GM18505 (cell line): ENCODE data around the gene UCN2.

Experiments
- ATAC-seq: cut with Tn5 transposase; IDR thresholded peaks from one replicate; pipeline ENCODE4 v1.9.1; 2021; ENCODE audit not compliant: unreplicated experiment
- POLR2A ChIP-seq: IDR thresholded peaks from 4 replicates; pipeline ENCODE4 v1.6.1; 2011; ENCODE audit warnings: borderline replicate concordance; ENCODE audit not compliant: insufficient read depth, insufficient read length; ENCODE audit errors: extremely low read depth

UCN2 gene

DNA sequence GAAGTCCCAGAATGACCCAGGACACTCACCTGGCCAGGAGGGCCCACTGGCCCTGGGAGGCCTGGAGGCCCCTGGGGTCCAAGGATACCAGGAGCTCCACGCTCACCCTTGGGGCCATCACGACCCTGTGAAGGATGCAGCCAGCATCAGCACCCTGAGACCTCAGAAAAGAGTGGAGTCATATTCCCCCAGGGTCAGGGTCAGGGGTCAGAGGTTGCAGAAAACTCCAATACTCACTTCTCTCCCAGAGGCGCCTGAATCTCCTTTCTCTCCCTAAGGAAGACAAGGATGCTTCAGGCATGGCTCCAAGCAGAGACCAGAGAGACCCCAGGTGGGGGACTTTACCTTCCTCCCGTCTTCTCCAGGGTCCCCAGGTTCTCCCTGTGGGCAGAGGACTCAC, 13.1 kb upstream of the UCN2 start:
- no peak for TF ChIP-seq POLR2A
- no peak for ATAC-seq

DNA sequence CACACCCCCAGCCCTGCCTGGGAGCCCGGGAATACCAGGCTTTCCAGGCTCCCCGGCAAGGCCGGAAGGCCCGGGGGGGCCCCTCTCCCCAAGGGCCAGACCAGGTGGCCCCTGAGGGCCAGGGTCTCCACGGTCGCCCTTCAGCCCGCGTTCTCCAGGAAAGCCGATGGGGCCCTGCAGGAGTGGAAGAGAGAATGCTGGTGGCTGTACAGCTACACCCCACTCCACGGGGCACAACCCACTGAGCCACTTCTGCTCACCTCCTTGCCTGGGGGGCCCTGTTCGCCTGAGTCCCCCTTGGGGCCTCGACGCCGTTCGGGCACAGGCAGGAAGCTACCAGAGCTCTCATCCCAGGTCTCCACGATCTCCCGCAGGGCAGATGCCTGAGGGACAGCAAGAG, 11.8 kb upstream of the UCN2 start:
- TF ChIP-seq POLR2A: no peak
- no peak for ATAC-seq

DNA sequence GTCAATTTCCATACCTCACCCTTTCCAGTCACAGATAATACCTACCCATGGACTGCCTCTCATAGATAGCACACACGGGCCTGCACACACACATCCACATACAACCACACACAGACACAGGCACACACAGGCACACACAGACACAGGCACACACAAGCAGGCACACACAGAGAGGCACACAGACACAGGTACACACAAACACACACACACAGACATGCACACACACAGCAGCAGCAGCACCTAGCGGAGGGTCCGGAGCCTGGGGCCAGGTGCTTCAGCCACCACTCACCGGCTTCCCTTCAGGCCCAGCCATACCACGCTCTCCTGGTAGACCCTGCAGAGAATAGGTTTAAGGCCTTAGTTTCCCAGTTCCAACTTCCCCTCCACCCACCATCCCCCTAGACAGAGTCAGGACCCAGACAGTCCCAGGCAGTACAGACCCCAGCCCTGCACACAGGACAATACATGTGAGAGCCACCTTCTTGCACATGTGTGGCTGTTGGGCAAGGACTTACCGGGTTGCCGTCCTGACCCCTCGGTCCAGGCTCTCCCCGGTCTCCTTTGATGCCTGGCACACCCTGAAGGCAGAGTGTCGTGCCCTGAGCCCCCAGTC, 10.5 kb upstream of the UCN2 start:
- no peak for TF ChIP-seq POLR2A
- no peak for ATAC-seq

DNA sequence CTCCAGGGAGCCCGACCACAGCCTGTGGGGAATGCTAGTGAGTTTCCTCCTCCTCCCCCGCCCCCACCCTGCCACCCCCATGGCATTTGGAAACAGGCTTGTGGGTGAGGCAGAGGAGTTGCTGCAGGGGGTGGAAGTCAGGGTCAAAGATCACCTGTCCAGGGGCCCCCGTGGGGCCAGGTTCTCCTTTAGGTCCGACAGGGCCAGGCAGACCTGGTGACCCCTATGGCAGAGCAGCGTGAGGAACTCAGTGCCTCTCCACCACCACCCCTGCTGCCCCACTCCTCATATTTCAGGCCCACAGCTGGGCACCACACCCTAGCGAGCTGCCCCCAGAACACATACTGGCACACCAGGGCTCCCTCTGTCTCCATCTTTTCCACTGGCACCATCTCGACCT, 8.9 kb upstream of the UCN2 start:
- TF ChIP-seq POLR2A: no peak
- no peak for ATAC-seq

DNA sequence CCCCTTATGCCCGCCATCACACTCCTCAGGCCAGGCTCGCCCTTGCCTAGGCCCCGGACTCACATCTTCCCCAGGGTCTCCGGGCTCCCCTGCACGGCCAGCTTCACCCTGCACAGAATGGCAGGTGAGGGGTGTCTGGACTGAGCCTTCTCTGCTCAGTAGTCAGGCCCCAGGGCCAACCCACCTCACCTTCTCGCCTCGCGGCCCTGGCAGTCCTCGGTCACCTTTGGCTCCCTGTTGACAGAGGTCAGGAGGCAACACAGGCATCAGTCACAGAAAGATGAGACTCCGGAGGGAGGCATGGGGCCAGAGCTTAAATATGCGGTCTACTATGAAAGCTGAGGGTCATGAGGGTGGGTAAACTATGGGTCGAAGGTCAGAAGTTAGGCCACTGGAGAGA, 8.4 kb upstream of the UCN2 start:
- no peak for TF ChIP-seq POLR2A
- ATAC-seq: no peak

DNA sequence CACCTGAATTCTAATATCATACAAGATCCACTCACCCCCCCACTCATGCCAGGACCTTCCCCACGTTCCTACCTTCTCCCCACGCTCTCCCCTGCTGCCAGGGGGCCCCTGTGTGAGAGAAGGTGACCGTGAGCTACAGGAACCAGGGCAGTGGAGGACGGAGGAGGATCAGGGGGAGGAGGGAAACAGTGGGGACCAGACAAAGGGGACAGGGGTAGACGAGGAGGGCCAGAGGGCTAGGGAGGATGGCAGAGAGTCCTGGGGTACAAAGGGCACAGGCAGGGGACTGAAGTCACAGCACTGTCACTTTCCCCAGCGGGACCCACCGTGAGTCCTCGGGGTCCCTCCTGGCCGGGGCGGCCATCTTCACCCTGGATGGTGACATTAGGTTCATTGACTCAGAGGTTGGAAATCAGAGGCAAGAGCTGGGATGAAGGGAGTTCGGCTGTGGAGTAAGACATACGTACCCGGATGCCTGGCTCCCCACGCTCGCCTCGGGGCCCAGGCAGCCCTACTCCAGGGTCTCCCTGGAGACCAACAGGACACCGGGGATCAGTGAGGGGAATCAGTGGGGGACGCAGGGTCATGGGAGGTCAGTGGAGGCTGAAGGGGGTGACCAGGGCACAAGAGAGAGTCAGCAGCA, 6.3 kb upstream of the UCN2 start:
- TF ChIP-seq POLR2A: no peak
- no peak for ATAC-seq

DNA sequence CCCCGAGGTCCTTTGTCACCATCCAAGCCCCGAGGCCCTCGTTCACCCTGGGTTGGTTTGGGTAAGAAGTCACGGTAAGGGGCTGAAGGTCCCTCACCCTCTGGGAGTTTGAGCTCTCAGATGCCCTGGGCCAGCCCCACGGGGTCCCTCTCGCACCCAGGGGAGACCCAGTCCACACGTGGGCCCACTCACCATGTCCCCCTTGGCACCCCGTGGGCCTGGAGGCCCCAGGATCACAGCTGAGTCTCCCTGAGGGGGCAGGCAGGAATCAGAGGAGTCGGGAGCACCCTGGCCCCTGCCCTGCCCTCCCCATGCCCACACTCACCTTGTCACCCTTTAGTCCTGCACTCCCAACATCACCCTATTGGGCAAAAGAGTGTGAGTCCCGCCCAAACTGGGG, 5.8 kb upstream of the UCN2 start:
- no peak for TF ChIP-seq POLR2A
- no peak for ATAC-seq

DNA sequence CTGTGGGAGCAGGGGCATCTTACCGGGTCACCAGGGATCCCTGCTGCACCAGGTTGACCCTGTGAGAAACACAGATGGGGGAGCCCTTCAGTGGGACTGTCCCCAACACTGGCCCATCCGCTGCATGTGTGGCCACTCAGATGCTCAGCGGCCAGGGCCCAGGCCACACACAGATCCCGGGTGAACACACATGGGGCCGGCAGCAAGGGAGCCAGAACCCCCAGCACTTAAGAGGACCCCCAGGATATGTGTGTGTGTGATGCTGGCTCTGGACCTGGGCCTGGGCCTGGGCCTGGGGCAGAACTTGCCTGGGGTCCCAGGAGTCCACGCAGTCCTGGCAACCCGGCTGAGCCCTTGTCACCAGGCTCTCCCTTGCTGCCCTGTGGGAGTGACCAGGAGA, 4.9 kb upstream of the UCN2 start:
- no peak for TF ChIP-seq POLR2A
- no peak for ATAC-seq

DNA sequence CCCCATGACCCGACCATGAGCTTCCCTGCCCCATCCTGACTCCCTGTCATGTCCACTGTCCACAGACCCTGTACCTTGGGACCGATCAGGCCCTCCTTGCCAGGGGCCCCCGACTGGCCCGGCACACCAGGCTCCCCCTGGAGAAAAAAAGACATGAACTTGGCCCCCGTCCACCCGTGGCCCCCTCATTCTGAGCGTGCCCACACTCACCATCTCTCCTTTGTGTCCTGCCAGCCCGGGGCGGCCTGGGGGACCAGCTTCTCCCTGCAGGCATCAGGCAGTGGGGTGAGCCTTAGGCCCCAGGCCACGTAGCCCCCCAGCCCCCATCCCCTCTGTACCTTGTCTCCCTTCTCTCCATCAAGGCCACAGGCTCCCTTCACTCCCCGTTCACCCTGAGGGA, 3.9 kb upstream of the UCN2 start:
- ATAC-seq: no peak
- TF ChIP-seq POLR2A: no peak

DNA sequence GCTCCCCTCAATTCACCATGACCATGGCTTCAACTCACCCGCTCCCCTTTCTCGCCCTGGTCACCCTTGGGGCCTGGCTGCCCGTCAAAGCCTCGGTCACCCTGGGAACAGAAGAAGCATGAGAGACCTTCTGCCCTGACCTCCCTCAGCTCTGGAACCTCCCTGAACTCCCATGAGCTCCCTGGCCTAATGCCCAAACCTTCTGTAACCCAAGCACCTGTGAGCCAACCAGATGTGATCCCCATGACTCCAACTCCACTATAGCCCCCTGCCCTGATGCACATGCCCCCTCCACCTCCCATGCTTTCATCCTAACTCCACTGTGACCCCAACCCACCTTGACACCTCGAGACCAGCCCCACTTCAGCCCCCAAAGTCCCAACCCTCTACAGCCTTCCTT, 3.5 kb upstream of the UCN2 start:
- no peak for ATAC-seq
- TF ChIP-seq POLR2A: no peak

DNA sequence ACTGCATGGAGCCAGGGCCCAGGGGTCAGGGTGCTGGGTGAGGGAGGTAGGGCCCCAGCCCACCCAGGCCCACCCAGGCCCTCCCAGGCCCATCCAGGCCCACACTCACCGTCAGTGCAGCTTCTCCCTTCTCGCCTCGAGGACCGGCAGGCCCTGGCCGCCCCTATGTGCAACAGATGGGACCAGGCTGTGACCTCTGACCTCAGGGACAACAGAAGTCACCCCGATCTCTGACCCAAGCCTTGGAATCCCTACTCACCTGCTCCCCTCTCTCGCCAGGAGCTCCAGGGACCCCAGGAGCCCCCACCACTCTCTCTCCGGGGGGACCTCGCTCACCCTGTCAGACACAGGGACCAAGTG, 2.8 kb upstream of the UCN2 start:
- no peak for TF ChIP-seq POLR2A
- ATAC-seq: no peak

DNA sequence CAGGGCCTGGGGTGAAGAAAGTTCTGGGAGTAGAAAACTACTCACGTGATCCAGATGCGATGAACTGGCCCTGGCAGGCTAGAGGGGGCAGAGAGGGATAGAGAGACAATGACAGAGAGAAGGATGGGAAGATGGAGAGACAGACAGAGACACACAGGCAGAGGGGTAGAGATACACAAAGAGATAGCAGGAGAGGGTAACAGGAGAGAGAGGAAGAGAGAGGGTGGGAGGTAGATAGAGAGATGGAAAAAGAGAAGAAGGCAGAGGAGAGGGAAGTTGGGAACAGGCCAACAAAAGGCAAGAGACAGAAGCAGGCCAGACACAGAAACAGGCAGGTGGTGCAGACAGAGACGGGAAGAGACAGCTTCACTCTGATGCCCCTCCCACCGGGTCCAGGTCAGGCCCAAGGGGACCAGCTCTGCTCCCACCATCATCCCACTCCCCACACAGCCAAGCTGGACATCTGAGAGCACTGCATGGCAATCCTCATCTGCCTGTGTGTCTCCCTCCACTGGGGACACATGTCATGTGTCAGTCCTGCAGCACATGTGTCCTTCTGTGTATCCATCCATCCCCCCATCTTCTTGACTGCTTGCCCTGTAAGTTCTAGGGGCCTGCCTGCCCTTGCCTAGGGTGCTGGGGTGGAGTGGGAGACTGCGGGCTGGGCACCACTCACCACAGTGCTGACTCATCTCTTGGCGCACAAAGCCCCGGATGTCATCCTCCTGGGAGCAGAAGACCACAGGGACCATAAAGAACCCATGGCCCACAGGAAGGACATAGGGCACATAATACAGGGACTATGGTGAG, 2.2 kb upstream of the UCN2 start:
- ATAC-seq: no peak
- TF ChIP-seq POLR2A: no peak

DNA sequence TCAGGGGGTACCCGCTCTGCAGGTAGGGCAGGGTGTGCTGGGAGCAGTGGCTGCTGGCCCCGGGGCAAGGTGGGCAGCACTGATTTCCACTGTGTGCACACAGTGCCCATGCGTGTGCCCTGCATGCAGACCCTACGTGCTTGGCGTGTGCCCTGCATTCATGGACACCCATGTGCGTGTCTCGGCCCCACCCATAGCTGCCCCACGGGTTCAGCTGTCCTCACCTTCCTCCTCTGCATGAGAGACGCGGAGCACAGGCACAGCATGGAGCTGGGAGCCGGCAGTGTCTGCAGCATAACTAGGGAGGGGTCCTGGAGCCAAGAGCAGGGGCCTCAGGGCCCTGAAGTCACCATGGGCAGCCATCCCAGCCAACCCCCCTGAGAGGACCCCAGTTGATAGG, 1.6 kb upstream of the UCN2 start:
- no peak for TF ChIP-seq POLR2A
- ATAC-seq: no peak

DNA sequence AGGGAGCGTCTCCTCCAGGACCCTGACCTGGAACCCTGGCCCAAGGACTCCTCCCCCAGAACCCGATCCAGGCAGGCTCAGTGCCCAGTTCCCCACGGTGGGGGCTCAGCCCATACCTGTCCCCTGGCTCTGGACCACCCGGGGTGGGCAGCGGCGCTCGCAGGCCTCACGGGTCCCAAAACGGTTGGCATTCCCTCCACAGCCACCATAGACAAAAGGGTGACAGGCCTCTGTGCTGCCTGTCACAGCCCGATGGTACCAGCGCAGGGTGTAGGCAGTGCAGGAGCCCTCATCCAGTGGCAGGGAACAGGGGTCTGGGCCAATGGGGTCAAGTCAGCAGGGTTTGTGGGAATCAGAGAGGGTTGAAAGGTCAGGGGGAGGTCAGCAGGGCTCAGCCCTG, 1.1 kb upstream of the UCN2 start:
- TF ChIP-seq POLR2A: no peak
- ATAC-seq: no peak
